ENCODE measurements around the gene CREG2.
"Not testable (repeated sequence)": the region's sequence is repeated elsewhere in the genome, so short reads cannot be mapped to it uniquely, and the experiment has no call there.

The CREG2 gene

DNA sequence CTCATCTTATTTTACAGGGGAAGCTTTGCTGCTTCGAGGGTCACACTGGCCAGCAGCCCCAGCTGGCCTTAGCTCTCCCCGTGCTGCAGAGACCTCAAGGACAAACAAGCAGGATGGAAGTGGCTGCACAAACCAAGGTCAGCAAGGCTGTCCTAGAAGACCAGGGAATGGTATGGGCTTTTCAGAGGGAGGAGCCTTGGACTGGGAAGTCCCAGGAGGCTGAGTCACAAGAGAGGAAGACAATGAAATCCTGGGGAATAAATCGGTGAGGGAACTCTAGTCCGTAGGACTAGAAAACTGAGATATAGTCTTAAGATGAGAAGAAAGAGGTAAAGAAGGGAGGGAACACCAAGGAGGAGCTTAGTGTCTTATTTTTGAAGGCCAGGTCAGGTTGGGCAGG, 15.7 kb downstream of the CREG2 start:
- peak; percentile 47 for DNase-seq

DNA sequence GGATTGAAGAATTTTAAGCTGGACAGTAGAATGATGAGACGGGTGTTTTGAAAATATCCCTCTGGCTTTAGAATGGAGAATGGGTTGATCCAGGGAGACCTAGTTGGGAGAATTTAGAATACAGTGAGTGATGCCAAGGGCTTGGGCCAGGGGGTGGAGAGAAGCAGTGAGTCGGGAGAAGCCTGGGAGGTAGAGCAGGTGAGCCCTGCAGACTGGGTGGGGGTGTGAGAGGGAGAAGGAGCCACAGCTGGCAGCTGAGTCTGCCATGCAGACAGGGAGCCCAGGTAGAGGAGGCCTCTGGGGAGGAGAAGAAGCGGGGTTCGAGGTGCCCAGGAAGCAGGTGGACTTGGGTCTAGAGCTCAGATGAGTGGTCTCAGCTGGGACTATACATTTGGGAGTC, 18.2 kb downstream of the CREG2 start:
- no peak for DNase-seq

GRCh38 chr2:101368376-101368775, 18.9 kb downstream of the CREG2 start:
- DNase-seq: peak; percentile 33

GRCh38 chr2:101367508-101367907, 19.8 kb downstream of the CREG2 start:
- no peak for DNase-seq

- no peak for DNase-seq
Measured at GRCh38 chr2:101364878-101365277, 22.4 kb downstream of the CREG2 start.

DNA sequence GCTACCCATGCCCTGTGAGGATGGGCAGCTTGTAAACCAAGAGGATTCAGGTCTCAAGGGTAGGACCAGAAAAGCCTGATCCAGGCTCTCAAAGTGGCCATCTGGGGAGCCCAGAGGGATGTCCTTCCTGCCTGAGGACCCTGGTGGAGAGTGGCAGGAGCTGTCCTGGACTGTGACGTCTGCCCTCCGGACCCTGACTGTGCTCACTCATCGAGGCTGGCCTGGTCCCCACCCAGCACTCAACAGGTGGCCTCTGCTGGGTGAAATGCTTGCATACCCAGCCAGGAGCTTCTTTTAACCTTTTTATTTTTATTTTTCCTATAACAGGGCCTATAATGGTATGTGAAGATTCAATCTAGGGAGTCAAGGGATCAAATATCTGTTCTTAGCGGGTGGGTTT, 24.5 kb downstream of the CREG2 start:
- no peak for DNase-seq

GRCh38 chr2:101362316-101362715, 25.0 kb downstream of the CREG2 start:
- DNase-seq: no peak

DNA sequence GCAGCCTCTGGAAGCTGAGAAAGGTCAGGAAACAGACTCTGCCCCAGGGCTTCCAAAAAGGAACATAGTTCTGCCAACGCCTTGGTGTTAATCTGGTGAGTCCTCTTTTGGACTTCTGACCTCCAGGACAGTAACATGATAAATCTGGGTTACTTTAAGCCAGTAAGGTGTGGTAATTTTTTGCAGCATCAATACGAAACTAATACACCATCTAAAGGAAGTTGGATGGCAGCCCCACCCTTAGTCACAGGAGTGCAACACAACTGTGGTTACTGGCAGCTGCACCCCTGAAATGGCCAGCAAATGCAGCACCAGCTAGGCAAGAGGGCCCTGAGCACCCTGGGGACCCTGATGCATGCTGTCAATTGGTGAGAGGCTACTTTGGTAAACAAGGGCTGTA, 25.8 kb downstream of the CREG2 start:
- peak; percentile 35 for DNase-seq

GRCh38 chr2:101361121-101361520, 26.2 kb downstream of the CREG2 start:
- peak; percentile 64 for DNase-seq

- DNase-seq: no peak
Measured at GRCh38 chr2:101360232-101360631, 27.1 kb downstream of the CREG2 start.

DNA sequence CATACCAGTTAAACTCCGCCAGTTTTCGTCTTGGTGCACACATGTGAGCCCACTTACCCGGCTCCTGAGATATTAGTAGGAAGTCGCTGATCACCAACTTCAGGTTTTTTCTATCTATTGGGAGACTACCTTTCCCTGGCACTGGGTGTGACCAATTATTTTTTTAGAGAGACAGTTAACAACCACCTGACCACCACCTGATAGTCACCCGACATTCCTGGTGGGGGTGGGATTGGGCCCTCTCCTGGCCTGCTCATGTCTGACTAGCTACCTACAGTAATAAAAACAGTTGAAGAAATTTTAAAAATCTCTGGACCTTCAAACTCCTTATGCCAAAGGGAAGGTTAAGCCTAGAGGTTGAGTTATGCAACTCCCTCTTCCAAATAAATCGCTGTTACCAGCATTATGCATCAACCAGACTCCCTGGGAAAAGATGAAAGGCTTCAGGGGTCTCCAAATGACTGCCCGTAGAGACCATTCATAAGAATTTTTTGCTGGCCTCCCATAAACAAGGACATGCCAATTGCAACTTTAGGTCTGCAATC, 27.8 kb downstream of the CREG2 start:
- no peak for DNase-seq

- DNase-seq: peak; percentile 16
Measured at GRCh38 chr2:101357376-101357775, 29.9 kb downstream of the CREG2 start.

GRCh38 chr2:101356521-101356920, 30.8 kb downstream of the CREG2 start:
- peak; percentile 27 for DNase-seq

GRCh38 chr2:101356055-101356454, 31.2 kb downstream of the CREG2 start:
- no peak for DNase-seq

GRCh38 chr2:101355401-101356054, 31.8 kb downstream of the CREG2 start:
- no peak for DNase-seq

- no peak for DNase-seq
Measured at GRCh38 chr2:101354420-101355311, 32.6 kb downstream of the CREG2 start.

- DNase-seq: not testable (repeated sequence)
Measured at GRCh38 chr2:101352631-101353030, 34.7 kb downstream of the CREG2 start.

GRCh38 chr2:101351207-101351606, 36.1 kb downstream of the CREG2 start:
- DNase-seq: no peak

DNA sequence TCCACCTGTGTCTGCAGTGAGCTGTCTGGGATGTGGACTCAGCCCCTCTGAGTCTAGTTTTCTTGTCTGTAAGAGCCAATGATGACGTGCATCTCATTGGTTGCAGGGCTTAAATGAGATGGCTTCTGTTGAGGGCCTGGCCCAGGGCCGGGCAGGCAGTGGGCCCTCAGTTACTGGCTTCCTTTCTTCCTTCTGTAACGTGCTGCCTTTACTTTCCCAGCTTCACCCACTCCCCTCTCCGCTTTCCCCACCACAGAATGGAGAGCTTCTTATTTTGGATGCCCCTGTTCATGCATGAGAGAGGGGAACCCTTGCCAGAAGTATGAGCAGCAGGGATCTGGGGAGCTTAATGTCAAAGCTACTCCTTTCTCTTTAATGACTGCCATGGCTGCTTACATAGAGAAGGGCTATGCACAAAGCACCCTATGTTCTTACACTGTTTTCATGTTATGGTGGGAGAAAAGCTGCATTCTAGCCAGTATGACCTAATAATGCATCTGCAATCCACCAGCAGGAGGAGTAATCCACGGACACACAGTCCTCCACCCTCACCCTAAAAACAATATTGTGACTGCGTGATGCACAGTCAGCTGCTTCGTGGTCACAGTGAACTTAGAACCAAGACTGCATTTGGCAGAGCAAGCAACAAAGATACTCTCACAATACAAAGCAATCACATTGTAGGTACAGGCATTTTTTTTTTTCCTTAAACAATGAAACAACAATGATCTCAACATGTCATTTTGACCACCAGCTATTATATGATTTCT, 37.2 kb downstream of the CREG2 start:
- DNase-seq: peak; percentile 80

DNA sequence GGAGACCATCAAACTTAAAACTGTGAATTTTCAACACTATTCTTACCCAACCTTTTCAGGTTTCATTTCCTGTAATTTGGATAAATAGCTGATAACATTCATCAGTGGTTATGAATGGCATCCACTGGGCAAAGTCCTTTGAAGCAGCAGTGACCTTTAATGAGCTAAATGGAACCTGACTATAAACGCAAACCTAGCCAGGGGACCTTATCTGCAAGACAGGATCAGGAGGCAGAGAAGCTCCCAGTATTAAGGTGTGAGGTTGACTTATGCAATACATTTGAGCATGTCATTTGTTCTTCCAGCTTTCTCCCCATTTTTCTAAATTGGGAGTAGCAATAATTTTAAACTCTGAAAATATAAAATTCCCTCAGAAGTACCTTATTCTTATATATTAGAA, 38.4 kb downstream of the CREG2 start:
- DNase-seq: peak; percentile 9

DNA sequence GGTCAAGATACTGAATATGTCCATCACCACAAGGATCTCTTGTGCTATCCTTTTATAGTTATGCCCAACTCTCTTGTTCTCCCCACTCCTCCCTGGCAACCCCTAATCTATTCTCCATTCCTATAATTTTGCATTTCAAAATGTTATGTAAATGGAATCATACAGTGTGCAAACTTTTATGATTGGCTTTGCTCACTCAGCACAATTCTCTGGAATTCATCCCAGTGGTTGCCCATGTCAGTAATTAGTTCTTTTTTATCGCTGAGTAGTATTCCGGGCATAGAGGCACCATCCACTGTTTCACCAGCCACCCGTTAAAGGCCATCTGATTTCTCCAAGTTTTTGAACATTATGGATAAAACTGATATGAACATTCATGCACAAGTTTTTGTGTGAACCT, 40.4 kb downstream of the CREG2 start:
- no peak for DNase-seq

- no peak for DNase-seq
Measured at GRCh38 chr2:101344137-101344536, 43.2 kb downstream of the CREG2 start.

- no peak for DNase-seq
Measured at GRCh38 chr2:101342625-101343008, 44.7 kb downstream of the CREG2 start.

All from suppressor macrophage treated with lipopolysaccharide for 4 hours (primary cell).